Activated naive CD8-positive, alpha-beta T cell treated with anti-CD3 and anti-CD28 coated beads, Interleukin-2, amount 10 ng/mL, durations not matched to agents 7 days and 5 days (primary cell): ENCODE data around the gene PCK1. TPM values are rescaled to one million over a fixed set of nuclear protein-coding genes. Genes with fewer than 3 reads are reported as not detected.

Experiments
- total RNA-seq, 2 experiments: library from RNA; stranded (reverse); gene quantifications; one replicate each; pipeline ENCODE4 v1.2.3, GENCODE V29; 2021

PCK1 gene
- total RNA-seq, 2 experiments from 2014 or later, result not detected

Other genes starting within 250 kb of the PCK1 start
- not detected for gene SPO11, start 231.3 kb upstream of the PCK1 start, total RNA-seq
- 10 to 100 TPM; 31.8 to 34.4 TPM for gene RAE1, start 209.9 kb upstream of the PCK1 start, total RNA-seq
- gene RBM38, start 169.7 kb upstream of the PCK1 start, total RNA-seq, result 10 to 100 TPM; 60.9 to 62.8 TPM
- gene CTCFL, start 36.0 kb upstream of the PCK1 start, total RNA-seq, result not detected
- 10 to 100 TPM; 27.5 to 28.5 TPM for gene ZBP1, start 59.3 kb downstream of the PCK1 start, total RNA-seq
- 1 to 10 TPM; 4.9 to 5.0 TPM for gene PMEPA1, start 148.9 kb downstream of the PCK1 start, total RNA-seq